HL-60 (cell line): ENCODE measurements around the gene CHI3L2.

Experiments
- REST ChIP-seq: IDR thresholded peaks from 2 replicates; pipeline ENCODE4 v1.6.1; 2012; ENCODE audit warnings: low read depth; ENCODE audit not compliant: insufficient replicate concordance
- TF ChIP-seq, protein P1 (sequence below): IDR thresholded peaks from one replicate; pipeline ENCODE4 v1.5.1; 2011; ENCODE audit warnings: low read length, control low read depth, inconsistent platforms; ENCODE audit not compliant: insufficient read depth

GRCh38 chr1:111227851-111228747, 586 bp downstream of the CHI3L2 start:
- TF ChIP-seq, protein P1, sequence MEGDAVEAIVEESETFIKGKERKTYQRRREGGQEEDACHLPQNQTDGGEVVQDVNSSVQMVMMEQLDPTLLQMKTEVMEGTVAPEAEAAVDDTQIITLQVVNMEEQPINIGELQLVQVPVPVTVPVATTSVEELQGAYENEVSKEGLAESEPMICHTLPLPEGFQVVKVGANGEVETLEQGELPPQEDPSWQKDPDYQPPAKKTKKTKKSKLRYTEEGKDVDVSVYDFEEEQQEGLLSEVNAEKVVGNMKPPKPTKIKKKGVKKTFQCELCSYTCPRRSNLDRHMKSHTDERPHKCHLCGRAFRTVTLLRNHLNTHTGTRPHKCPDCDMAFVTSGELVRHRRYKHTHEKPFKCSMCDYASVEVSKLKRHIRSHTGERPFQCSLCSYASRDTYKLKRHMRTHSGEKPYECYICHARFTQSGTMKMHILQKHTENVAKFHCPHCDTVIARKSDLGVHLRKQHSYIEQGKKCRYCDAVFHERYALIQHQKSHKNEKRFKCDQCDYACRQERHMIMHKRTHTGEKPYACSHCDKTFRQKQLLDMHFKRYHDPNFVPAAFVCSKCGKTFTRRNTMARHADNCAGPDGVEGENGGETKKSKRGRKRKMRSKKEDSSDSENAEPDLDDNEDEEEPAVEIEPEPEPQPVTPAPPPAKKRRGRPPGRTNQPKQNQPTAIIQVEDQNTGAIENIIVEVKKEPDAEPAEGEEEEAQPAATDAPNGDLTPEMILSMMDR = no peak
- no peak for TF ChIP-seq REST
